ENCODE measurements around the gene PCGF3. TPM values are rescaled to one million over a fixed set of nuclear protein-coding genes. Genes with fewer than 3 reads are reported as not detected.

PCGF3 gene
- total RNA-seq, 1 donor from 2014 or later = 31.0 TPM

- Mint-ChIP-seq H3K4me3 (peak overlapping the region; percentile 88), H3K9me3 (no peaks in the 10 kb centered on the region), H3K4me1 (ENCODE audit: low read depth) (peaks cover 41% of the 10 kb centered on the region), H3K27ac (peak overlapping the region; percentile 81), H3K27me3 (ENCODE audit: insufficient read depth) (peaks cover 9% of the 10 kb centered on the region), H3K36me3 (ENCODE audit: low read depth) (peaks cover 36% of the 10 kb centered on the region)
- no peak for DNase-seq (ENCODE audit: low spot score)
- intact Hi-C loops (cut with micrococcal nuclease) = loop anchor here (1.0 to 5.0 kb wide), 7 partner anchors 46 to 931 kb away; partner anchors contain the start of genes ATP5ME, CPLX1, IDUA and MYL5
These were observed 75.3 kb downstream of the PCGF3 start for GRCh38 chr4:780716-781492.

GRCh38 chr4:781493-782216, 76.0 kb downstream of the PCGF3 start:
- Mint-ChIP-seq H3K27me3 (ENCODE audit: insufficient read depth) (peaks cover 9% of the 10 kb centered on the region), H3K4me3 (peak overlapping the region; percentile 88), H3K36me3 (ENCODE audit: low read depth) (peaks cover 32% of the 10 kb centered on the region), H3K27ac (peak overlapping the region; percentile 90), H3K4me1 (ENCODE audit: low read depth) (peaks cover 37% of the 10 kb centered on the region), H3K9me3 (no peaks in the 10 kb centered on the region)
- peak; percentile 100 for DNase-seq (ENCODE audit: low spot score)
- intact Hi-C loops (cut with micrococcal nuclease) = loop anchor here (1.0 to 5.0 kb wide), 13 partner anchors 11 to 931 kb away; partner anchors contain the start of genes ATP5ME, CPLX1, DGKQ and GAK

- intact Hi-C loops (cut with micrococcal nuclease) = loop anchor here (5.0 kb wide), 3 partner anchors 43 to 928 kb away; partner anchors contain the start of genes CPLX1, SLBP and UVSSA
- Mint-ChIP-seq H3K9me3 (no peaks in the 10 kb centered on the region), H3K27ac (peak overlapping the region; percentile 44), H3K36me3 (ENCODE audit: low read depth) (peaks cover 14% of the 10 kb centered on the region), H3K4me1 (ENCODE audit: low read depth) (peaks cover 26% of the 10 kb centered on the region), H3K4me3 (peak overlapping the region; percentile 30), H3K27me3 (ENCODE audit: insufficient read depth) (peaks cover 16% of the 10 kb centered on the region)
- no peak for DNase-seq (ENCODE audit: low spot score)
These were observed 79.0 kb downstream of the PCGF3 start for GRCh38 chr4:784401-785331.

GRCh38 chr4:785332-786073, 79.9 kb downstream of the PCGF3 start:
- H3K4me3 Mint-ChIP-seq = peak overlapping the region; percentile 67
- intact Hi-C loops (cut with micrococcal nuclease) = no loop called here

GRCh38 chr4:786074-786741, 80.6 kb downstream of the PCGF3 start:
- H3K36me3 Mint-ChIP-seq (ENCODE audit: low read depth) = peaks cover 3% of the 10 kb centered on the region
- H3K9me3 Mint-ChIP-seq = no peaks in the 10 kb centered on the region
- intact Hi-C loops (cut with micrococcal nuclease) = no loop called here
- H3K4me1 Mint-ChIP-seq (ENCODE audit: low read depth) = peaks cover 16% of the 10 kb centered on the region
- peaks cover 19% of the 10 kb centered on the region for H3K27me3 Mint-ChIP-seq (ENCODE audit: insufficient read depth)
- H3K27ac Mint-ChIP-seq = no peak overlapping the region
- no peak overlapping the region for H3K4me3 Mint-ChIP-seq
- no peak for DNase-seq (ENCODE audit: low spot score)

More at GRCh38 chr4:785332-786073, 79.9 kb downstream of the PCGF3 start:
- Mint-ChIP-seq H3K4me1 (ENCODE audit: low read depth) (peaks cover 18% of the 10 kb centered on the region), H3K36me3 (ENCODE audit: low read depth) (peaks cover 5% of the 10 kb centered on the region), H3K27ac (no peak overlapping the region), H3K27me3 (ENCODE audit: insufficient read depth) (peaks cover 16% of the 10 kb centered on the region), H3K9me3 (no peaks in the 10 kb centered on the region)
- no peak for DNase-seq (ENCODE audit: low spot score)

GRCh38 chr4:786861-787300, 81.2 kb downstream of the PCGF3 start:
- H3K27ac Mint-ChIP-seq = no peak overlapping the region
- H3K36me3 Mint-ChIP-seq (ENCODE audit: low read depth) = peaks cover 3% of the 10 kb centered on the region
- H3K27me3 Mint-ChIP-seq (ENCODE audit: insufficient read depth) = peaks cover 19% of the 10 kb centered on the region
- no peak overlapping the region for H3K4me3 Mint-ChIP-seq
- no peaks in the 10 kb centered on the region for H3K9me3 Mint-ChIP-seq
- intact Hi-C loops (cut with micrococcal nuclease) = no loop called here
- H3K4me1 Mint-ChIP-seq (ENCODE audit: low read depth) = peaks cover 16% of the 10 kb centered on the region
- no peak for DNase-seq (ENCODE audit: low spot score)

GRCh38 chr4:787561-787981, 81.9 kb downstream of the PCGF3 start:
- H3K4me1 Mint-ChIP-seq (ENCODE audit: low read depth) = peaks cover 11% of the 10 kb centered on the region
- peaks cover 3% of the 10 kb centered on the region for H3K36me3 Mint-ChIP-seq (ENCODE audit: low read depth)
- peaks cover 20% of the 10 kb centered on the region for H3K27me3 Mint-ChIP-seq (ENCODE audit: insufficient read depth)
- H3K27ac Mint-ChIP-seq = peak overlapping the region; percentile 67
- H3K4me3 Mint-ChIP-seq = peak overlapping the region; percentile 73
- no peaks in the 10 kb centered on the region for H3K9me3 Mint-ChIP-seq
- intact Hi-C loops (cut with micrococcal nuclease) = no loop called here
- DNase-seq (ENCODE audit: low spot score) = no peak

GRCh38 chr4:788006-788635, 82.5 kb downstream of the PCGF3 start:
- no peak for DNase-seq (ENCODE audit: low spot score)
- H3K4me1 Mint-ChIP-seq (ENCODE audit: low read depth) = peaks cover 15% of the 10 kb centered on the region
- intact Hi-C loops (cut with micrococcal nuclease) = no loop called here

GRCh38 chr4:788636-789297, 83.1 kb downstream of the PCGF3 start:
- no peak overlapping the region for H3K4me3 Mint-ChIP-seq
- intact Hi-C loops (cut with micrococcal nuclease) = no loop called here
- peaks cover 3% of the 10 kb centered on the region for H3K36me3 Mint-ChIP-seq (ENCODE audit: low read depth)
- H3K27ac Mint-ChIP-seq = no peak overlapping the region
- H3K4me1 Mint-ChIP-seq (ENCODE audit: low read depth) = peaks cover 16% of the 10 kb centered on the region
- H3K27me3 Mint-ChIP-seq (ENCODE audit: insufficient read depth) = peaks cover 27% of the 10 kb centered on the region
- no peaks in the 10 kb centered on the region for H3K9me3 Mint-ChIP-seq
- DNase-seq (ENCODE audit: low spot score) = no peak

More at GRCh38 chr4:788006-788635, 82.5 kb downstream of the PCGF3 start:
- Mint-ChIP-seq H3K27ac (no peak overlapping the region), H3K27me3 (ENCODE audit: insufficient read depth) (peaks cover 23% of the 10 kb centered on the region), H3K9me3 (no peaks in the 10 kb centered on the region), H3K36me3 (ENCODE audit: low read depth) (peaks cover 3% of the 10 kb centered on the region), H3K4me3 (no peak overlapping the region)

- intact Hi-C loops (cut with micrococcal nuclease) = no loop called here
- Mint-ChIP-seq H3K4me3 (no peak overlapping the region), H3K27ac (no peak overlapping the region), H3K9me3 (no peaks in the 10 kb centered on the region), H3K4me1 (ENCODE audit: low read depth) (peaks cover 16% of the 10 kb centered on the region), H3K36me3 (ENCODE audit: low read depth) (peaks cover 3% of the 10 kb centered on the region), H3K27me3 (ENCODE audit: insufficient read depth) (peaks cover 37% of the 10 kb centered on the region)
- no peak for DNase-seq (ENCODE audit: low spot score)
These were observed 84.2 kb downstream of the PCGF3 start for GRCh38 chr4:789571-790465.
